Osteocyte (in vitro differentiated cells): Measurements from ENCODE around the gene NPSR1. TPM values are rescaled to one million over a fixed set of nuclear protein-coding genes. Genes with fewer than 3 reads are reported as not detected.
"Not testable (repeated sequence)": the region's sequence is repeated elsewhere in the genome, so short reads cannot be mapped to it uniquely, and the experiment has no call there.

Experiments used
- DNase-seq: peaks from one replicate; pipeline ENCODE4 v3.0.0; 2021; ENCODE audit warnings: mixed read lengths; ENCODE audit not compliant: unreplicated experiment; ENCODE audit errors: extremely low spot score
- H3K27ac Mint-ChIP-seq: one replicate; pipeline ENCODE4 v1.8.0; 2021; ENCODE audit warnings: mild to moderate bottlenecking, mixed read lengths; ENCODE audit not compliant: unreplicated experiment
- H3K27me3 Mint-ChIP-seq: one replicate; pipeline ENCODE4 v1.8.0; 2021; ENCODE audit warnings: mixed read lengths; ENCODE audit not compliant: unreplicated experiment
- H3K36me3 Mint-ChIP-seq: one replicate; pipeline ENCODE4 v1.8.0; 2021; ENCODE audit warnings: mixed read lengths; ENCODE audit not compliant: unreplicated experiment
- H3K4me1 Mint-ChIP-seq: one replicate; pipeline ENCODE4 v1.8.0; 2021; ENCODE audit warnings: mixed read lengths; ENCODE audit not compliant: unreplicated experiment
- H3K4me3 Mint-ChIP-seq: one replicate; pipeline ENCODE4 v1.8.0; 2021; ENCODE audit warnings: mild to moderate bottlenecking, moderate library complexity, mixed read lengths; ENCODE audit not compliant: unreplicated experiment
- H3K9me3 Mint-ChIP-seq: one replicate; pipeline ENCODE4 v1.8.0; 2021; ENCODE audit warnings: mixed read lengths; ENCODE audit not compliant: unreplicated experiment
- total RNA-seq: library from RNA; stranded (reverse); gene quantifications from 2 replicates; pipeline ENCODE4 v1.2.1, GENCODE V29; 2021
- TF ChIP-seq, protein P1 (sequence below): fragments of 200-600 bp; sonication (generic); IDR thresholded peaks from 2 replicates; pipeline ENCODE4 v1.5.0; 2021; ENCODE audit warnings: antibody characterized with exemption, mild to moderate bottlenecking, moderate library complexity

The NPSR1 gene
- total RNA-seq, 1 donor from 2014 or later = not detected

GRCh38 chr7:34849986-34850385 is 192.0 kb downstream of the NPSR1 start:
- Mint-ChIP-seq H3K4me3 (no peak overlapping the region), H3K9me3 (no peaks in the 10 kb centered on the region), H3K27ac (no peak overlapping the region), H3K27me3 (no peaks in the 10 kb centered on the region), H3K4me1 (peaks cover 14% of the 10 kb centered on the region), H3K36me3 (no peaks in the 10 kb centered on the region)
- no peak for DNase-seq
- TF ChIP-seq, protein P1, sequence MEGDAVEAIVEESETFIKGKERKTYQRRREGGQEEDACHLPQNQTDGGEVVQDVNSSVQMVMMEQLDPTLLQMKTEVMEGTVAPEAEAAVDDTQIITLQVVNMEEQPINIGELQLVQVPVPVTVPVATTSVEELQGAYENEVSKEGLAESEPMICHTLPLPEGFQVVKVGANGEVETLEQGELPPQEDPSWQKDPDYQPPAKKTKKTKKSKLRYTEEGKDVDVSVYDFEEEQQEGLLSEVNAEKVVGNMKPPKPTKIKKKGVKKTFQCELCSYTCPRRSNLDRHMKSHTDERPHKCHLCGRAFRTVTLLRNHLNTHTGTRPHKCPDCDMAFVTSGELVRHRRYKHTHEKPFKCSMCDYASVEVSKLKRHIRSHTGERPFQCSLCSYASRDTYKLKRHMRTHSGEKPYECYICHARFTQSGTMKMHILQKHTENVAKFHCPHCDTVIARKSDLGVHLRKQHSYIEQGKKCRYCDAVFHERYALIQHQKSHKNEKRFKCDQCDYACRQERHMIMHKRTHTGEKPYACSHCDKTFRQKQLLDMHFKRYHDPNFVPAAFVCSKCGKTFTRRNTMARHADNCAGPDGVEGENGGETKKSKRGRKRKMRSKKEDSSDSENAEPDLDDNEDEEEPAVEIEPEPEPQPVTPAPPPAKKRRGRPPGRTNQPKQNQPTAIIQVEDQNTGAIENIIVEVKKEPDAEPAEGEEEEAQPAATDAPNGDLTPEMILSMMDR = no peak

DNA sequence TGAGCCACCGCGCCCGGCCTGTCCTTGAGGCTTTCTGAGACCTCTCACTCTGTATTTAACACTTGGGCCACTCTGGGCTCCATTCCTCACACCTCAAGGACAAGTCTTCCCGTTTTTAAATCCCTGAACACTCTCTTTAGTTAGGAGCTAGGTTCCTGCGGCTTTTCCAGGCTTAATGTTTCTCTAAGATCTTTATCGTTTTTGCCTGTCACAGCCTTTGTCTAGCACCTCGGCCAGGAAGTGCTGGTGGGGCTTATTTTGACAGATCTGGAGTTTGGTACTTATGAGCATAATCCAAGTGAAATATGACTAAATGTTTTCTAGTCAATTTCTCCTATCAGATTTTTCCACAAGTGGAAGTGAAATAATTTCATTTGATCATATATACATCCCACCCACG is 192.7 kb downstream of the NPSR1 start:
- DNase-seq = no peak
- Mint-ChIP-seq H3K27me3 (no peaks in the 10 kb centered on the region), H3K27ac (no peak overlapping the region), H3K9me3 (no peaks in the 10 kb centered on the region), H3K4me3 (no peak overlapping the region), H3K36me3 (no peaks in the 10 kb centered on the region), H3K4me1 (peaks cover 14% of the 10 kb centered on the region)
- TF ChIP-seq, protein P1 = no peak

DNA sequence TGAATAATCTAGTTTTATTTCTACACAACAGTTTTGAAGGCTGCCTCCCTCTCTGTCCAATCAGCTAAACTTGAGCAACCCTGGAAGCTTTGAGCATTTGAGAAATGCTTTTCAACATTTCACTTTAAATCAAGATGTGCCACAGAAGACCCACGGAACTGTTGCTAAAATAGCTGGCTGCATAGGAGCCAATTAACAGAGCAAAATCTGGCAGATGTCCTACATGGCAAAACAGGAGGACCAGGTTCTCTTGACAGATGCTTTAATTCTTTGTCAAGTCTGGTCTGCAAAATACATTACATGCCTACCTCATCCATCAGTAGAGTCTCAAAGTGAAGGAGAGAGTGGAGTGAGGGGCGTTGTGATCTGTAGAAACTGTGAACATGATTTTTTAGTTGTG is 193.4 kb downstream of the NPSR1 start:
- no peak overlapping the region for H3K27ac Mint-ChIP-seq
- H3K9me3 Mint-ChIP-seq = no peaks in the 10 kb centered on the region
- no peaks in the 10 kb centered on the region for H3K27me3 Mint-ChIP-seq
- H3K4me3 Mint-ChIP-seq = no peak overlapping the region
- TF ChIP-seq, protein P1 = no peak
- H3K36me3 Mint-ChIP-seq = no peaks in the 10 kb centered on the region
- no peak for DNase-seq
- peaks cover 14% of the 10 kb centered on the region for H3K4me1 Mint-ChIP-seq

DNA sequence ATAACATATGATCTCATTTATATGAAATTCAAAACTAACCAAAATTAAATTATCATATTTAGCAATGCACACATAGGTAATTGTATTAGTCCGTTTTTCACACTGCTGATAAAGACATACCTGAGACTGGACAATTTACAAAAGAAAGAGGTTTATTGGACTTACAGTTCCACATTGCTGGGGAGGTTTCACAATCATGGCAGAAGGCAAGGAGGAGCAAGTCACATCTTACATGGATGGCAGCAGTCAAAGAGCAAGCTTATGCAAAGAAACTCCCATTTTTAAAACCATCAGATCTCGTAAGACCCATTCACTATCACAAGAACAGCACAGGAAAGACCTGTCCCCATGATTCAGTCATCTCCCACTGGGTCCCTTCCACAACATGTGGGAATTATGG is 200.4 kb downstream of the NPSR1 start:
- H3K4me1 Mint-ChIP-seq, DNase-seq, H3K4me3 Mint-ChIP-seq, H3K36me3 Mint-ChIP-seq, H3K27ac Mint-ChIP-seq: not testable (repeated sequence)
- Mint-ChIP-seq H3K27me3 (peaks cover 16% of the 10 kb centered on the region), H3K9me3 (peaks cover 13% of the 10 kb centered on the region)

DNA sequence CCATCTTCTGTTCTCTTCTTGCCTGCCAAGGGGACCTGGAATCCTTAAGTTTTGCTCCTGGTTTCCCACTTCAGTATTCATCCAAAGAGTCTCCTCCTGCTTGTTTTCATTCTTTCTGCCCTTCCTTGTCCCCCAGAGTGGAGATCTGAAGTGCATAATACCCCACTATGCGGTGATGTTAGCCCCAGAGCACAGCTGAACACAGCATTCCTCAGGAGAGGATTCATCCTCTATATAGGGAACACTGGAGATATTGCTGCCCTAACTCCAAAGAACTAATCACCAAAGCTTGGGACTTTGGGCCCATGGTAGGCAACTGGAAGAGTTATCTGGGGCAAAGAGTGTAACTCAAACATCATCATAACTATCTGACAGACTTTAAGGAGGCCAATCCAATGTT is 201.3 kb downstream of the NPSR1 start:
- not testable (repeated sequence) for H3K4me1 Mint-ChIP-seq, H3K27ac Mint-ChIP-seq, DNase-seq

DNA sequence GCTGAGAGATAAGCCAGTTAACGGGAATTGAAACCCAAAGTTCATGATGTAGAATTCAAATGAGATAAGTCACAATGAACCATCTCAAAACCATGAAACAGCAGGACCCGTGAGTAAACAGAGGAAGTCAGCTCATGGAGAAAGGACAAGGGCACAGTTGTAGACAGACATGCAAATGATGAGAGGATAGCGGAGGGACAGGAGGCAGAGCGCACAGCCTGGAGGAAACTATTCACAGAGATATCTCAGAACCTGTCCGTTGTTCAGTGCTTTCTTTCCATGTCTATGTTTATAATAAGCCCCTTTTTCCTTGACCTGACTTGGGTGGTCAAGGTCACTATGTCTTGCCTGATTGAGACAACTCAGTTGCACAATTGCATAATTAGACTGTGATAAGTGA is 208.2 kb downstream of the NPSR1 start:
- H3K4me1 Mint-ChIP-seq = peaks cover 20% of the 10 kb centered on the region
- not testable (repeated sequence) for H3K36me3 Mint-ChIP-seq, H3K9me3 Mint-ChIP-seq, H3K27me3 Mint-ChIP-seq, H3K4me3 Mint-ChIP-seq, DNase-seq, H3K27ac Mint-ChIP-seq

More for the DNA sequence above, 201.3 kb downstream of the NPSR1 start:
- H3K9me3 Mint-ChIP-seq = peaks cover 13% of the 10 kb centered on the region
- H3K36me3 Mint-ChIP-seq, H3K4me3 Mint-ChIP-seq: not testable (repeated sequence)
- peaks cover 16% of the 10 kb centered on the region for H3K27me3 Mint-ChIP-seq

GRCh38 chr7:34867341-34867740 is 209.3 kb downstream of the NPSR1 start:
- H3K4me1 Mint-ChIP-seq = peaks cover 20% of the 10 kb centered on the region
- not testable (repeated sequence) for H3K36me3 Mint-ChIP-seq, H3K27ac Mint-ChIP-seq, H3K4me3 Mint-ChIP-seq, DNase-seq, H3K27me3 Mint-ChIP-seq, H3K9me3 Mint-ChIP-seq

GRCh38 chr7:34868602-34869001 is 210.6 kb downstream of the NPSR1 start:
- not testable (repeated sequence) for H3K36me3 Mint-ChIP-seq, H3K27ac Mint-ChIP-seq, H3K4me3 Mint-ChIP-seq, H3K9me3 Mint-ChIP-seq, H3K27me3 Mint-ChIP-seq, DNase-seq
- H3K4me1 Mint-ChIP-seq = peaks cover 20% of the 10 kb centered on the region
